Keratinocyte (primary cell): ENCODE data around the gene C1orf53. TPM values are rescaled to one million over a fixed set of nuclear protein-coding genes. Genes with fewer than 3 reads are reported as not detected.

Experiments
- DNase-seq: peaks from one replicate; pipeline ENCODE4 v3.0.0-alpha.2; 2011; ENCODE audit warnings: low read depth, missing footprints, low spot score
- FAIRE-seq: peaks from 2 replicates; lab custom pipeline; 2011; peaks lifted over from hg19 to GRCh38; lab: Jason Lieb, UNC
- H2AFZ ChIP-seq: 2 replicates; pipeline ENCODE4 v1.6.0; 2012; ENCODE audit warnings: low read length, control low read depth, inconsistent platforms; ENCODE audit not compliant: control insufficient read depth
- H3K27ac ChIP-seq: 2 replicates; pipeline ENCODE4 v1.5.1; 2011; ENCODE audit warnings: low read length; ENCODE audit not compliant: control insufficient read depth, insufficient read depth
- H3K27me3 ChIP-seq: 3 replicates; pipeline ENCODE4 v1.6.0; 2011; ENCODE audit warnings: low read length; ENCODE audit not compliant: control insufficient read depth, insufficient read depth; ENCODE audit errors: extremely low read depth
- H3K36me3 ChIP-seq, 2 experiments: 2 replicates in 1 of 2; 3 replicates in 1 of 2; pipeline ENCODE4 v1.5.1; 2011; ENCODE audit warnings: low read length in 2 of 2, mild to moderate bottlenecking in 1 of 2; ENCODE audit not compliant: control insufficient read depth in 2 of 2, insufficient read depth in 2 of 2; ENCODE audit errors: extremely low read depth in 1 of 2
- H3K4me1 ChIP-seq: 3 replicates; pipeline ENCODE4 v1.5.1; 2011; ENCODE audit warnings: low read length; ENCODE audit not compliant: control insufficient read depth, insufficient read depth; ENCODE audit errors: extremely low read depth
- H3K4me2 ChIP-seq: 3 replicates; pipeline ENCODE4 v1.6.0; 2011; ENCODE audit warnings: low read depth, low read length; ENCODE audit not compliant: control insufficient read depth, insufficient read depth; ENCODE audit errors: extremely low read depth
- H3K4me3 ChIP-seq, 3 experiments: fragments of 200-600 bp in 1 of 3; sonication (generic) in 1 of 3; 2 replicates in 2 of 3; 3 replicates in 1 of 3; pipeline ENCODE4 v1.5.1; 2011 to 2016; ENCODE audit warnings: low read length in 3 of 3, mild to moderate bottlenecking in 3 of 3, control low read depth in 2 of 3, inconsistent platforms in 1 of 3, low read depth in 1 of 3, mixed read lengths in 1 of 3, mixed run types in 1 of 3, moderate library complexity in 1 of 3; ENCODE audit not compliant: control insufficient read depth in 2 of 3, insufficient read depth in 2 of 3; ENCODE audit errors: extremely low read depth in 1 of 3
- H3K79me2 ChIP-seq: 2 replicates; pipeline ENCODE4 v1.6.0; 2012; ENCODE audit warnings: low read length; ENCODE audit not compliant: control insufficient read depth, insufficient read depth
- H3K9ac ChIP-seq: 3 replicates; pipeline ENCODE4 v1.6.0; 2011; ENCODE audit warnings: low read length; ENCODE audit not compliant: control insufficient read depth, insufficient read depth; ENCODE audit errors: extremely low read depth
- H3K9me1 ChIP-seq: 3 replicates; pipeline ENCODE4 v1.6.0; 2011; ENCODE audit warnings: low read length; ENCODE audit not compliant: control insufficient read depth, insufficient read depth; ENCODE audit errors: extremely low read depth
- H3K9me3 ChIP-seq: 2 replicates; pipeline ENCODE4 v1.5.1; 2012; ENCODE audit warnings: low read depth, low read length; ENCODE audit not compliant: control insufficient read depth
- H4K20me1 ChIP-seq: 3 replicates; pipeline ENCODE4 v1.6.0; 2011; ENCODE audit warnings: low read length; ENCODE audit not compliant: control insufficient read depth, insufficient read depth; ENCODE audit errors: extremely low read depth
- CTCF ChIP-seq, 3 experiments: IDR thresholded peaks in 1 of 3; conservative IDR thresholded peaks in 1 of 3; optimal IDR thresholded peaks in 1 of 3; 2 replicates in 2 of 3; 3 replicates in 1 of 3; pipeline versions ENCODE3 to v1.5.1; 2011; ENCODE audit warnings: low read length in 3 of 3, mild to moderate bottlenecking in 3 of 3, moderate library complexity in 2 of 3, control low read depth in 1 of 3, inconsistent platforms in 1 of 3; ENCODE audit not compliant: insufficient read depth in 2 of 3; ENCODE audit errors: extremely low read depth in 1 of 3
- EZH2 ChIP-seq: IDR thresholded peaks from one replicate; pipeline ENCODE4 v1.6.1; 2012; ENCODE audit warnings: inconsistent platforms, mild to moderate bottlenecking, low read length, moderate library complexity
- dilution Hi-C: fragments of 300-500 bp; cut with MboI; formaldehyde crosslinking; loops from one replicate; pipeline ENCODE4 v1.7.0; 2020; ENCODE audit warnings: low sequenced_read_pairs; ENCODE audit not compliant: extremely low pct_ligation_motif_present
- polyA plus RNA-seq, 5 experiments: library from polyadenylated mRNA; depleted of rRNA in 3 of 5; stranded (reverse) in 3 of 5; stranded (forward) in 1 of 5; unstranded in 1 of 5; fragments of >200 nt; gene quantifications; 1 replicate in 1 of 5; 2 replicates in 3 of 5; 3 replicates in 1 of 5; pipeline versions ENCODE4 v1.2.1 to v1.2.3, GENCODE V29; 2011 to 2012; ENCODE audit warnings: missing spikeins in 2 of 5, low read depth in 1 of 5, low replicate concordance in 1 of 5

The C1orf53 gene
- polyA plus RNA-seq, 1 donor (not counting 4 experiments of a cell fraction or from before 2014, with no cell fraction given) = 6.2 TPM

DNA sequence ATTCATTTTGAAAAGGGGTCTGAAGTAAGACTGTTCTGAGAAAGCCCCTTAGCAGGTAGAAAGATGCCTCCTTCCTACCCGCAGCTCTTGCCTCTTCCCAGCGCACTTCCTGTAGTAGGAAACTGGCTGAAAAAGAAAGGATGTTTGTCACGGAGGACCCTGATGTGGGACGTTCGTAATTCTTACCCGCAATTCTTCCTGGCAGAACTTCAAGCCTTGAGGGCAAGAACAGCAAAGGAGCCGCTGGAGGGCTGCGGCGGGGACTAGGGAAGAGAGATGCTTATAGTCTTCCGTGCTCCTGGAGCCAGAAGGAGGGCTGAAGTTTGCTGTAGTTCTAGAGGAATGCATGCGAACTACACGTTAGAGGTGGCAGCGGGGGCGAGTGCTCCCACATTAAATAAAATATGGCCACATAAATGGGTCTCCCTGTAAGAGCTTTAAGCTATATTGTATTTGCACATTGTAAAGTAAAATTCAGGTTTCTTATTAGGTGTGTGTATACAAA is 6.3 kb downstream of the C1orf53 start:
- dilution Hi-C loops = no loop called here
- no peaks in the 10 kb centered on the region for H3K9me1 ChIP-seq
- H3K4me2 ChIP-seq = no peak overlapping the region
- H2AFZ ChIP-seq = no peak overlapping the region
- no peak overlapping the region for H3K9ac ChIP-seq
- TF ChIP-seq CTCF (optimal IDR thresholded peaks at IDR 0.05 in 1 of 3, IDR thresholded peaks at IDR 0.05 in 1 of 3, conservative IDR thresholded peaks at IDR 0.05 in 1 of 3; ENCODE audit: extremely low read depth in 1 of 3, insufficient read depth in 2 of 3, low read length in 3 of 3) = no peak
- peak; percentile 77 for TF ChIP-seq EZH2
- FAIRE-seq (no peak), DNase-seq (no peak)
- H3K79me2 ChIP-seq = no peaks in the 10 kb centered on the region
- peaks cover 69% of the 10 kb centered on the region for H3K27me3 ChIP-seq
- H3K4me3 ChIP-seq = no peak overlapping the region
- no peak overlapping the region for H3K27ac ChIP-seq
- no peaks in the 10 kb centered on the region for H4K20me1 ChIP-seq
- H3K9me3 ChIP-seq = no peaks in the 10 kb centered on the region
- no peaks in the 10 kb centered on the region for H3K36me3 ChIP-seq
- peaks cover 10% of the 10 kb centered on the region for H3K4me1 ChIP-seq

DNA sequence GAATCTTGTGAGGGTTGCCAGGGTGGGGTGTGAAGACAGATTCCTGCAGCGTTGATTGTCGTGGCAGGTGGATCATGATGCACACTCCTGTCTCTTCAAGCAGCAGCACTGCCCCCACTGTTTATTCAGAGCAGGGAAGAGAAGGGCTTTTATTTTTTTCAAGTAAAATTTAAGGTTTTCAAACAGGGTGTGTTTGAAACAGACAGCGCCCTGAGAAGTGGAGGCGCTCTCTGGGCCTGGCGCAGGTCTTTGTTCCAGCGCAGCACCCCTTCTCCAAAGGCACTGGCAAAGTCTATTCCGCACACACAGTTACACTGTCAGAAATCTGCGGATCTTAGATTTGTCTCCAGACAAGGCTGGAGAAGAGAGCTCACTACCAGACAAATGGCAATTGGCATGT is 7.0 kb downstream of the C1orf53 start:
- dilution Hi-C loops = no loop called here
- FAIRE-seq (no peak), DNase-seq (no peak)
- peaks cover 10% of the 10 kb centered on the region for H3K4me1 ChIP-seq
- H3K9ac ChIP-seq = no peak overlapping the region
- H3K9me3 ChIP-seq = no peaks in the 10 kb centered on the region
- H3K9me1 ChIP-seq = no peaks in the 10 kb centered on the region
- H3K4me2 ChIP-seq = no peak overlapping the region
- no peaks in the 10 kb centered on the region for H3K79me2 ChIP-seq
- H3K27ac ChIP-seq = no peak overlapping the region
- H2AFZ ChIP-seq = no peak overlapping the region
- H3K27me3 ChIP-seq = peaks cover 75% of the 10 kb centered on the region
- H3K4me3 ChIP-seq = no peak overlapping the region
- H4K20me1 ChIP-seq = no peaks in the 10 kb centered on the region
- H3K36me3 ChIP-seq = no peaks in the 10 kb centered on the region
- no peak for TF ChIP-seq CTCF (optimal IDR thresholded peaks at IDR 0.05 in 1 of 3, IDR thresholded peaks at IDR 0.05 in 1 of 3, conservative IDR thresholded peaks at IDR 0.05 in 1 of 3; ENCODE audit: extremely low read depth in 1 of 3, insufficient read depth in 2 of 3, low read length in 3 of 3)
- no peak for TF ChIP-seq EZH2
